Stimulated activated naive B cell treated with anti-CD40 and anti-IgM and Interleukin-4, amounts not matched to agents 10 μg/mL and 1 μg/mL and 100 μg/mL, for 72 hours (primary cell): Measurements from ENCODE around the gene VEGFB.

Experiments used
- ATAC-seq, 2 donors: fragments of 150-1000 bp; cut with Tn5 transposase; replicated peaks; 2 replicates each; pipeline ENCODE4 v1.10.0; 2021; ENCODE audit warnings: moderate library complexity in 1 of 2
- DNase-seq: peaks from one replicate; pipeline ENCODE4 v3.0.0; 2021
- H3K27ac Mint-ChIP-seq: one replicate; pipeline ENCODE4 v1.8.0; 2022; ENCODE audit warnings: mild to moderate bottlenecking, mixed read lengths
- H3K27me3 Mint-ChIP-seq, 2 donors: one replicate each; pipeline ENCODE4 v1.8.0; 2022; ENCODE audit warnings: mixed read lengths in 2 of 2
- H3K36me3 Mint-ChIP-seq, 2 donors: one replicate each; pipeline ENCODE4 v1.8.0; 2022; ENCODE audit warnings: mixed read lengths in 2 of 2, mild to moderate bottlenecking in 1 of 2
- H3K4me1 Mint-ChIP-seq, 2 donors: one replicate each; pipeline ENCODE4 v1.8.0; 2022; ENCODE audit warnings: mixed read lengths in 2 of 2, mild to moderate bottlenecking in 1 of 2
- H3K4me3 Mint-ChIP-seq, 2 donors: one replicate each; pipeline ENCODE4 v1.8.0; 2022; ENCODE audit warnings: mild to moderate bottlenecking in 2 of 2, mixed read lengths in 2 of 2, moderate library complexity in 1 of 2
- H3K9me3 Mint-ChIP-seq, 2 donors: one replicate each; pipeline ENCODE4 v1.8.0; 2022; ENCODE audit warnings: mixed read lengths in 2 of 2, mild to moderate bottlenecking in 1 of 2

Gene VEGFB

GRCh38 chr11:64262271-64263002 is 28.1 kb downstream of the VEGFB start:
- DNase-seq (no peak), ATAC-seq (no peak)
- no peak overlapping the region for H3K27ac Mint-ChIP-seq
- peaks cover 46 to 69% of the 10 kb centered on the region in 2 donors for H3K36me3 Mint-ChIP-seq
- H3K4me1 Mint-ChIP-seq = peaks cover 14 to 20% of the 10 kb centered on the region in 2 donors
- no peak overlapping the region for H3K4me3 Mint-ChIP-seq
- no peaks in the 10 kb centered on the region for H3K27me3 Mint-ChIP-seq
- H3K9me3 Mint-ChIP-seq = no peaks in the 10 kb centered on the region

GRCh38 chr11:64263021-64263946 is 28.9 kb downstream of the VEGFB start:
- no peaks in the 10 kb centered on the region for H3K9me3 Mint-ChIP-seq
- H3K4me1 Mint-ChIP-seq = peaks cover 18 to 27% of the 10 kb centered on the region in 2 donors
- no peaks in the 10 kb centered on the region for H3K27me3 Mint-ChIP-seq
- H3K27ac Mint-ChIP-seq = no peak overlapping the region
- no peak for ATAC-seq
- peaks cover 41 to 69% of the 10 kb centered on the region in 2 donors for H3K36me3 Mint-ChIP-seq
- H3K4me3 Mint-ChIP-seq = no peak overlapping the region
- no peak for DNase-seq

GRCh38 chr11:64263947-64264317 is 29.5 kb downstream of the VEGFB start:
- H3K36me3 Mint-ChIP-seq = peaks cover 38 to 68% of the 10 kb centered on the region in 2 donors
- DNase-seq = no peak
- H3K9me3 Mint-ChIP-seq = no peaks in the 10 kb centered on the region
- no peak overlapping the region for H3K4me3 Mint-ChIP-seq
- ATAC-seq = no peak
- H3K27ac Mint-ChIP-seq = no peak overlapping the region
- H3K4me1 Mint-ChIP-seq = peaks cover 25 to 34% of the 10 kb centered on the region in 2 donors
- H3K27me3 Mint-ChIP-seq = no peaks in the 10 kb centered on the region

- Mint-ChIP-seq H3K27me3 (no peaks in the 10 kb centered on the region), H3K9me3 (no peaks in the 10 kb centered on the region), H3K4me3 (no peak overlapping the region), H3K27ac (no peak overlapping the region), H3K36me3 (peaks cover 37 to 67% of the 10 kb centered on the region in 2 donors), H3K4me1 (peaks cover 24 to 34% of the 10 kb centered on the region in 2 donors)
- DNase-seq (no peak), ATAC-seq (no peak)
These were observed 30.0 kb downstream of the VEGFB start for GRCh38 chr11:64264371-64264852.

- Mint-ChIP-seq H3K4me3 (no peak overlapping the region), H3K27me3 (no peaks in the 10 kb centered on the region), H3K4me1 (peaks cover 18 to 28% of the 10 kb centered on the region in 2 donors), H3K27ac (no peak overlapping the region), H3K9me3 (no peaks in the 10 kb centered on the region), H3K36me3 (peaks cover 33 to 61% of the 10 kb centered on the region in 2 donors)
- ATAC-seq (no peak), DNase-seq (no peak)
These were observed 31.1 kb downstream of the VEGFB start for GRCh38 chr11:64265176-64266160.

- Mint-ChIP-seq H3K36me3 (peaks cover 33 to 57% of the 10 kb centered on the region in 2 donors), H3K27me3 (no peaks in the 10 kb centered on the region), H3K4me1 (peaks cover 18 to 29% of the 10 kb centered on the region in 2 donors), H3K9me3 (no peaks in the 10 kb centered on the region), H3K27ac (no peak overlapping the region), H3K4me3 (no peak overlapping the region)
- DNase-seq = no peak
- no peak for ATAC-seq
These were observed 32.0 kb downstream of the VEGFB start for GRCh38 chr11:64266339-64266738.

- Mint-ChIP-seq H3K36me3 (peaks cover 30 to 48% of the 10 kb centered on the region in 2 donors), H3K4me3 (peak overlapping the region; percentile 95 to 99), H3K27ac (peak overlapping the region; percentile 20), H3K27me3 (no peaks in the 10 kb centered on the region), H3K9me3 (no peaks in the 10 kb centered on the region), H3K4me1 (peaks cover 24 to 39% of the 10 kb centered on the region in 2 donors)
- no peak for ATAC-seq
- no peak for DNase-seq
These were observed 33.0 kb downstream of the VEGFB start for GRCh38 chr11:64267207-64267945.

GRCh38 chr11:64268025-64268892 is 33.9 kb downstream of the VEGFB start:
- DNase-seq (no peak), ATAC-seq (no peak)
- H3K4me1 Mint-ChIP-seq = peaks cover 25 to 40% of the 10 kb centered on the region in 2 donors
- peaks cover 29 to 40% of the 10 kb centered on the region in 2 donors for H3K36me3 Mint-ChIP-seq
- peak overlapping the region; percentile 95 to 99 for H3K4me3 Mint-ChIP-seq
- no peaks in the 10 kb centered on the region for H3K27me3 Mint-ChIP-seq
- no peaks in the 10 kb centered on the region for H3K9me3 Mint-ChIP-seq
- peak overlapping the region; percentile 98 for H3K27ac Mint-ChIP-seq

GRCh38 chr11:64268893-64269539 is 34.6 kb downstream of the VEGFB start:
- H3K4me1 Mint-ChIP-seq = peaks cover 25 to 40% of the 10 kb centered on the region in 2 donors
- ATAC-seq = peak; percentile 24 to 31
- H3K4me3 Mint-ChIP-seq = peak overlapping the region; percentile 95 to 99
- no peaks in the 10 kb centered on the region for H3K9me3 Mint-ChIP-seq
- H3K27me3 Mint-ChIP-seq = no peaks in the 10 kb centered on the region
- peaks cover 30 to 34% of the 10 kb centered on the region in 2 donors for H3K36me3 Mint-ChIP-seq
- H3K27ac Mint-ChIP-seq = peak overlapping the region; percentile 98
- DNase-seq = no peak

- Mint-ChIP-seq H3K27ac (peak overlapping the region; percentile 98), H3K4me3 (peak overlapping the region; percentile 95 to 99), H3K36me3 (peaks cover 29 to 31% of the 10 kb centered on the region in 2 donors), H3K4me1 (peaks cover 25 to 40% of the 10 kb centered on the region in 2 donors), H3K27me3 (no peaks in the 10 kb centered on the region), H3K9me3 (no peaks in the 10 kb centered on the region)
- DNase-seq (peak; percentile 98), ATAC-seq (peak; percentile 78 to 80)
These were observed 35.3 kb downstream of the VEGFB start for GRCh38 chr11:64269540-64270220.

GRCh38 chr11:64275031-64275800 is 40.8 kb downstream of the VEGFB start:
- H3K27ac Mint-ChIP-seq = no peak overlapping the region
- H3K36me3 Mint-ChIP-seq = peaks cover 12 to 19% of the 10 kb centered on the region in 2 donors
- no peaks in the 10 kb centered on the region for H3K27me3 Mint-ChIP-seq
- ATAC-seq (no peak), DNase-seq (no peak)
- no peaks in the 10 kb centered on the region for H3K9me3 Mint-ChIP-seq
- peaks cover 10 to 27% of the 10 kb centered on the region in 2 donors for H3K4me1 Mint-ChIP-seq
- no peak overlapping the region for H3K4me3 Mint-ChIP-seq
